ENCODE results near the gene PDZD8.

Gene PDZD8

GRCh38 chr10:117259279-117259678, 116.0 kb downstream of the PDZD8 start:
- TF ChIP-seq CTCF (IDR thresholded peaks at IDR 0.05; ENCODE audit: low read depth, low read length), result no peak
- H3K4me3 ChIP-seq (ENCODE audit: low read depth, low read length), result no peak overlapping the region

GRCh38 chr10:117257721-117258120, 117.5 kb downstream of the PDZD8 start:
- no peak for TF ChIP-seq CTCF (IDR thresholded peaks at IDR 0.05; ENCODE audit: low read depth, low read length)
- H3K4me3 ChIP-seq (ENCODE audit: low read depth, low read length), result no peak overlapping the region

GRCh38 chr10:117256910-117257309, 118.3 kb downstream of the PDZD8 start:
- no peak for TF ChIP-seq CTCF (IDR thresholded peaks at IDR 0.05; ENCODE audit: low read depth, low read length)
- no peak overlapping the region for H3K4me3 ChIP-seq (ENCODE audit: low read depth, low read length)

GRCh38 chr10:117255835-117256460, 119.3 kb downstream of the PDZD8 start:
- H3K4me3 ChIP-seq (ENCODE audit: low read depth, low read length), result no peak overlapping the region
- no peak for TF ChIP-seq CTCF (IDR thresholded peaks at IDR 0.05; ENCODE audit: low read depth, low read length)

GRCh38 chr10:117254774-117255735, 120.2 kb downstream of the PDZD8 start:
- no peak overlapping the region for H3K4me3 ChIP-seq (ENCODE audit: low read depth, low read length)
- TF ChIP-seq CTCF (IDR thresholded peaks at IDR 0.05; ENCODE audit: low read depth, low read length), result no peak

- H3K4me3 ChIP-seq (ENCODE audit: low read depth, low read length), result no peak overlapping the region
- TF ChIP-seq CTCF (IDR thresholded peaks at IDR 0.05; ENCODE audit: low read depth, low read length), result no peak
Measured at GRCh38 chr10:117254338-117254737, 120.9 kb downstream of the PDZD8 start.

GRCh38 chr10:117253908-117254307, 121.3 kb downstream of the PDZD8 start:
- no peak overlapping the region for H3K4me3 ChIP-seq (ENCODE audit: low read depth, low read length)
- TF ChIP-seq CTCF (IDR thresholded peaks at IDR 0.05; ENCODE audit: low read depth, low read length), result no peak
